HepG2 (cell line): ENCODE measurements around the gene VRK2.

ENCODE experiments used
- IRF2 ChIP-seq: IDR thresholded peaks from 2 replicates; pipeline ENCODE4 v1.6.1; 2018; ENCODE audit warnings: missing genetic modification reagents, missing compliant biosample characterization
- MAFK ChIP-seq, 2 experiments: IDR thresholded peaks in 1 of 2; conservative IDR thresholded peaks in 1 of 2; 2 replicates each; pipeline ENCODE4 v1.6.1; 2011; ENCODE audit warnings: improper control_type of control experiment in 2 of 2, low read length in 2 of 2
- MTA3 ChIP-seq: sonication (generic); formaldehyde crosslinking; IDR thresholded peaks from 2 replicates; pipeline ENCODE4 v1.4.0; 2020; ENCODE audit warnings: missing genetic modification reagents
- NFIC ChIP-seq: IDR thresholded peaks from 2 replicates; pipeline ENCODE4 v1.6.1; 2012; ENCODE audit warnings: mild to moderate bottlenecking, low read length, inconsistent platforms
- STAT5B ChIP-seq: sonication (generic); formaldehyde crosslinking; IDR thresholded peaks from 2 replicates; pipeline ENCODE4 v1.4.0; 2020; ENCODE audit warnings: missing genetic modification reagents
- ZBTB8A ChIP-seq: sonication (generic); formaldehyde crosslinking; IDR thresholded peaks from 2 replicates; pipeline ENCODE4 v1.4.0; 2020; ENCODE audit warnings: mild to moderate bottlenecking, low read depth, missing genetic modification reagents, borderline replicate concordance
- ZFP36L2 ChIP-seq: sonication (generic); formaldehyde crosslinking; IDR thresholded peaks from 2 replicates; pipeline ENCODE4 v1.4.0; 2020; ENCODE audit warnings: missing genetic modification reagents
- ZKSCAN8 ChIP-seq: IDR thresholded peaks from 2 replicates; pipeline ENCODE4 v1.6.1; 2016; ENCODE audit warnings: borderline replicate concordance, missing genetic modification reagents, missing compliant biosample characterization
- TF ChIP-seq, protein P1 (sequence below): sonication (generic); formaldehyde crosslinking; IDR thresholded peaks from 2 replicates; pipeline ENCODE4 v1.5.0; 2020; ENCODE audit warnings: mild to moderate bottlenecking, missing genetic modification reagents, moderate library complexity
- TF ChIP-seq, protein P2 (sequence below): sonication (generic); formaldehyde crosslinking; IDR thresholded peaks from 2 replicates; pipeline ENCODE4 v1.9.0; 2021; ENCODE audit warnings: missing genetic modification reagents, borderline replicate concordance
- TF ChIP-seq, protein P3 (sequence below), 2 experiments: IDR thresholded peaks; 2 replicates each; pipeline ENCODE4 v1.6.1; 2011 to 2012; ENCODE audit warnings: low read length in 2 of 2, borderline replicate concordance in 1 of 2, low read depth in 1 of 2, mild to moderate bottlenecking in 1 of 2, moderate library complexity in 1 of 2

DNA sequence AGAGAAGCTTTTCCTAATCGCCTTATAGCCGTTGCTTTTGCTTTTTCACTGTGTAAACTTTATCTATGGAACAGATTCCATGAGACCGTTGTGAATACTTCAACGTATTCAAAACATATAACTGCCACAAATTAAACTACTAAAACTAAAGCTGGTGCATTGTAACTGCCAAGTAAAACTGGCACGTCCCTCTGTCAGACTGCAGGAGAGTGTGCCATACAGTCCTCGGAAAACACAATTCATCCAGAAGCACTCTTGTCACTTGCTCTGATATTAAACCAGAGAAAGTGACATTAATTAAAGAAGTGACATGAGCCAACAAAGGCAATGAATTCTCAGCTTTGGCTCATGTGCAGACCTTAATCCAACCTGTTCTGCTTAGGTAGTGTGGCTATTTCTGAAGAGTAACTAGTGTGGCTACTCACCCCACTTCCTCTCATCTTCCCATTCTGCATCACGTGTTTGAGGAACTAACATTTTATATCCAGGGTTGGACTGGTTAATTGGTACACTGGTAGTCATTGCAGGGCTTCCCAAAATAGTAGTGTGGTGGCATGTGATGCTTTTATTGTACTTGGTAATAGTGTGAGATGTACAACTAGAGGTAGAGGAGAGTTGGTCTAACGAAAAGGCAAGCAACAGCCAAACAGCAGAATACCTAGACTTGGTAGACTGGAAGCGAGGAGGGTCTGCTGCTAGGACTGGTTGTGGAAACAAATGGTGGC lies 9.7 kb downstream of the VRK2 start:
- TF ChIP-seq, protein P1, sequence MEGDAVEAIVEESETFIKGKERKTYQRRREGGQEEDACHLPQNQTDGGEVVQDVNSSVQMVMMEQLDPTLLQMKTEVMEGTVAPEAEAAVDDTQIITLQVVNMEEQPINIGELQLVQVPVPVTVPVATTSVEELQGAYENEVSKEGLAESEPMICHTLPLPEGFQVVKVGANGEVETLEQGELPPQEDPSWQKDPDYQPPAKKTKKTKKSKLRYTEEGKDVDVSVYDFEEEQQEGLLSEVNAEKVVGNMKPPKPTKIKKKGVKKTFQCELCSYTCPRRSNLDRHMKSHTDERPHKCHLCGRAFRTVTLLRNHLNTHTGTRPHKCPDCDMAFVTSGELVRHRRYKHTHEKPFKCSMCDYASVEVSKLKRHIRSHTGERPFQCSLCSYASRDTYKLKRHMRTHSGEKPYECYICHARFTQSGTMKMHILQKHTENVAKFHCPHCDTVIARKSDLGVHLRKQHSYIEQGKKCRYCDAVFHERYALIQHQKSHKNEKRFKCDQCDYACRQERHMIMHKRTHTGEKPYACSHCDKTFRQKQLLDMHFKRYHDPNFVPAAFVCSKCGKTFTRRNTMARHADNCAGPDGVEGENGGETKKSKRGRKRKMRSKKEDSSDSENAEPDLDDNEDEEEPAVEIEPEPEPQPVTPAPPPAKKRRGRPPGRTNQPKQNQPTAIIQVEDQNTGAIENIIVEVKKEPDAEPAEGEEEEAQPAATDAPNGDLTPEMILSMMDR (CRISPR knock-in tag), result no peak
- TF ChIP-seq, protein P2, sequence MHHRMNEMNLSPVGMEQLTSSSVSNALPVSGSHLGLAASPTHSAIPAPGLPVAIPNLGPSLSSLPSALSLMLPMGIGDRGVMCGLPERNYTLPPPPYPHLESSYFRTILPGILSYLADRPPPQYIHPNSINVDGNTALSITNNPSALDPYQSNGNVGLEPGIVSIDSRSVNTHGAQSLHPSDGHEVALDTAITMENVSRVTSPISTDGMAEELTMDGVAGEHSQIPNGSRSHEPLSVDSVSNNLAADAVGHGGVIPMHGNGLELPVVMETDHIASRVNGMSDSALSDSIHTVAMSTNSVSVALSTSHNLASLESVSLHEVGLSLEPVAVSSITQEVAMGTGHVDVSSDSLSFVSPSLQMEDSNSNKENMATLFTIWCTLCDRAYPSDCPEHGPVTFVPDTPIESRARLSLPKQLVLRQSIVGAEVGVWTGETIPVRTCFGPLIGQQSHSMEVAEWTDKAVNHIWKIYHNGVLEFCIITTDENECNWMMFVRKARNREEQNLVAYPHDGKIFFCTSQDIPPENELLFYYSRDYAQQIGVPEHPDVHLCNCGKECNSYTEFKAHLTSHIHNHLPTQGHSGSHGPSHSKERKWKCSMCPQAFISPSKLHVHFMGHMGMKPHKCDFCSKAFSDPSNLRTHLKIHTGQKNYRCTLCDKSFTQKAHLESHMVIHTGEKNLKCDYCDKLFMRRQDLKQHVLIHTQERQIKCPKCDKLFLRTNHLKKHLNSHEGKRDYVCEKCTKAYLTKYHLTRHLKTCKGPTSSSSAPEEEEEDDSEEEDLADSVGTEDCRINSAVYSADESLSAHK (CRISPR knock-in tag), result no peak
- TF ChIP-seq NFIC (no peak), ZKSCAN8 (CRISPR knock-in tag) (no peak), STAT5B (CRISPR knock-in tag) (no peak), MAFK (conservative IDR thresholded peaks at IDR 0.05 in 1 of 2, IDR thresholded peaks at IDR 0.05 in 1 of 2; ENCODE audit: low read length in 2 of 2) (no peak), ZBTB8A (CRISPR knock-in tag) (no peak), MTA3 (CRISPR knock-in tag) (no peak), ZFP36L2 (CRISPR knock-in tag) (no peak), IRF2 (CRISPR knock-in tag) (no peak)
- TF ChIP-seq, protein P3, sequence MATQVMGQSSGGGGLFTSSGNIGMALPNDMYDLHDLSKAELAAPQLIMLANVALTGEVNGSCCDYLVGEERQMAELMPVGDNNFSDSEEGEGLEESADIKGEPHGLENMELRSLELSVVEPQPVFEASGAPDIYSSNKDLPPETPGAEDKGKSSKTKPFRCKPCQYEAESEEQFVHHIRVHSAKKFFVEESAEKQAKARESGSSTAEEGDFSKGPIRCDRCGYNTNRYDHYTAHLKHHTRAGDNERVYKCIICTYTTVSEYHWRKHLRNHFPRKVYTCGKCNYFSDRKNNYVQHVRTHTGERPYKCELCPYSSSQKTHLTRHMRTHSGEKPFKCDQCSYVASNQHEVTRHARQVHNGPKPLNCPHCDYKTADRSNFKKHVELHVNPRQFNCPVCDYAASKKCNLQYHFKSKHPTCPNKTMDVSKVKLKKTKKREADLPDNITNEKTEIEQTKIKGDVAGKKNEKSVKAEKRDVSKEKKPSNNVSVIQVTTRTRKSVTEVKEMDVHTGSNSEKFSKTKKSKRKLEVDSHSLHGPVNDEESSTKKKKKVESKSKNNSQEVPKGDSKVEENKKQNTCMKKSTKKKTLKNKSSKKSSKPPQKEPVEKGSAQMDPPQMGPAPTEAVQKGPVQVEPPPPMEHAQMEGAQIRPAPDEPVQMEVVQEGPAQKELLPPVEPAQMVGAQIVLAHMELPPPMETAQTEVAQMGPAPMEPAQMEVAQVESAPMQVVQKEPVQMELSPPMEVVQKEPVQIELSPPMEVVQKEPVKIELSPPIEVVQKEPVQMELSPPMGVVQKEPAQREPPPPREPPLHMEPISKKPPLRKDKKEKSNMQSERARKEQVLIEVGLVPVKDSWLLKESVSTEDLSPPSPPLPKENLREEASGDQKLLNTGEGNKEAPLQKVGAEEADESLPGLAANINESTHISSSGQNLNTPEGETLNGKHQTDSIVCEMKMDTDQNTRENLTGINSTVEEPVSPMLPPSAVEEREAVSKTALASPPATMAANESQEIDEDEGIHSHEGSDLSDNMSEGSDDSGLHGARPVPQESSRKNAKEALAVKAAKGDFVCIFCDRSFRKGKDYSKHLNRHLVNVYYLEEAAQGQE (IDR thresholded peaks at IDR 0.05; ENCODE audit: borderline replicate concordance in 1 of 2, low read depth in 1 of 2, low read length in 2 of 2), result no peak
